HG02798 (cell line): Measurements from ENCODE around the gene PLA2G4F.

Experiments
- ATAC-seq: cut with Tn5 transposase; IDR thresholded peaks from one replicate; pipeline ENCODE4 v1.9.1; 2021; ENCODE audit warnings: mild to moderate bottlenecking; ENCODE audit not compliant: unreplicated experiment, poor library complexity

Gene PLA2G4F

DNA sequence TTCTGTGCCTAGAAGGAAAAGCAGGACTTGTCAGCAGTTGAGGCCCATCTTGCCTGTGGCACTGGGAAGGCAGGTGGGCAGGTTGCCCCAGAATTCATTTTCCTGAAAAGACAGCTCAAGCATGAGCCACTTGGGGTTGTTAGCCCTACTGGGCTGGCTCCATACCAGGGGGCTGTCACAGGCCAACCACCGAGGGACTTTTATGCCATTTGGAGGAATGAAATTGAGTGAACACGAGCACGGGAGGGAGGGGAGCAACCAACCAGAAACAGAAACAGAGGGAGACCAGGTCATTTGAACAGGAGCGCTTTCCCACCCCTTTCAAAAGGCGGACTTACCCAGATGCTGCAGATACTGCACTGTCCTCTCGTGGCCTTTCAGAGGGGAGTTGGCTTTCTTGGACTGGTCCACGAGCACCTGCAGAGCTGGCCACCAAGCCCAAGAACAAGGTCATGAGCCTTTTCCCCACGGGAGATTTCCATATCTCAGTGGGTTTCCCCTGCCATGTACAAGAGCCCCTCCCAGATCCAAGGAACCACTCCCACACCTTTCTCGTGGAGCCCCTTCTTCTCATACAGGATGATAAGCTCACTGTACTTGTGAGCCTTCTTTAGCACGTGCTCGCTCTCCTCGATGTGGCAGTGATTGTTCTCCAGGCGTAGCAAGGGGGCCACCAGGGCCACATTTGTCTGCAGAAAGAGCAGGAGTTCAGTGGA is 9.9 kb upstream of the PLA2G4F start:
- no peak for ATAC-seq

DNA sequence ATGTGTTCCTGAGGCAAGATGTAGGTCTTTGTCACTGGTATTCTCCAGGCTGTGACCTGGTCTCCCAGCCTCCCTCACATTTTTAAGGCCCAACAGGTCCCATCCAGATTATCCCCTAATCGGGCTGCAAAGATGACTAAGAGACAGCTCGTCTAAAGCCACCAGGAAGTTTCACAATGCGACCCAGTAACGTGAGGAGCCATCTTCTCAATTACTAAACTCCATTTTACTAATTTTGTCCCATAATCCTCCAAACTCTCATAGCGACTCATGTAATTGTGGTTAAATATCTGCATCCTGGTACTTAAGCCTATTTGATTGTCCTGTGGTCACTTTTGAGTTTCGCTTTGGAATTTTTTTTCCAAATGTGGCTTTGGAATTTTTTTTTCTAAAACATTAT is 8.7 kb upstream of the PLA2G4F start:
- no peak for ATAC-seq

DNA sequence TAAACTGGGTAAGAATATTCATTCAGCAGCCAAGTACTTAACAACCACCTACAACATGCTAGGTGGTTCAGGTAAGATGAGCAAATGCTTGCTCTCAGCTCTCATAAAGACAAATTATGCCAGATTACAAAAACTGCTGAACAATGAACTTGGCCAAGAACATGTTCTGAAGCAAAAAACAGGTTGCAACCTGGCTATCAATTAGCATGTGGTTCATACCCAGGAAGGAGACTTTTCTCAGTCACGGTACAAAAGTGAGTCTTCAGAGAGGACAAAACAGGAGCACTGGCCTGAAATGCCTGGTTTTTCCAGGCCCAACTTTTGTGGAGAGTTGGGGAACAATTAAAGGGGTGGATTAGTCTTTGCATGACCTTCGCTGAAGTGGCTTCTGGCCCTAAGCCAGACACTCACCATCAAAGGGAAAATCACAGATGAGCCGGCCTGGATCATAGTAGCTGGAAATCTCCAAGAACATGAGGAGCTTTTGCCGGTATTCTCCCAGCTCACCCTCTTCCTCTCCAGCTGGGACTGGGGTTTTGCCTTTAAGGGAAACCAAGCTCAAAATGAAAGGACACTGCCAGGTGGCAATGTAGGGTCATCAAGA is 7.6 kb upstream of the PLA2G4F start:
- no peak for ATAC-seq

DNA sequence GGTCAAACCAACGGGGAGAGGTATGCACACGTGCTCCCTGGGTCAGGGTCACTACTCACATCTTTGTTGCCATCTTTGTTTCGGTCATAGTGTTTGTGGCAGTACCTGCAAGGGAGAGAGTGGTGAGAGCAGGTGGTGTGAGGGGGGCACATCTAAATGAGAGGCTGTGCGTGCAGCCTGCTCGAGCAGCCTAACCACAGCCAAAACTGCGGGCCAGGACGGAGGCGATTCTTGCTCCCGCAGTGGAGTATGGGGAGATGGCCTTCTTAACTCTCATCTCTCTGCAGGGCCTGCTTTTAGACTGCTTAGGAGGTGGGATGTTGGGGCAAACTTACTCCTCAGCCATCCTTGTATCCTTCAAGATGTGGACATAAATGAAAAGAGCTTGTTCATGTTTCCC is 6.9 kb upstream of the PLA2G4F start:
- no peak for ATAC-seq

DNA sequence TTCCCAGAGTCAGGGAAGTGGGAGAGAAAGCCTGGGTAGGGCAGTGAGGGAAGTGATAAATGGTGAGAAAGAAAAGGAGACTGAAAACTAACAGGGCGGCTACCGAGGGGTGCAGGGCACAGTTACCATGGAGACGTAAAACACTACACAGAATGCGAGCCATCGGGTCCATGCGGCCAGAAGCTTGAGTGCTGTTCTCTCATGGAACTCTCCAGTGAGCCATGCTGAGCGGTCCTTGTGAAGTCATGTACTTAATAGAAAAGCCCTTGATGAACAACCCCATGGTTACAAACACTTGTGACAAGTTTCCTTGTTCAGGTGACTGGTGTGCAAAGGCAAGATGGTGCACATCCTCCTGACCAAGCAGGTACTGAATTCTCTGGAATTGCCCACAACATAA is 3.7 kb upstream of the PLA2G4F start:
- no peak for ATAC-seq

DNA sequence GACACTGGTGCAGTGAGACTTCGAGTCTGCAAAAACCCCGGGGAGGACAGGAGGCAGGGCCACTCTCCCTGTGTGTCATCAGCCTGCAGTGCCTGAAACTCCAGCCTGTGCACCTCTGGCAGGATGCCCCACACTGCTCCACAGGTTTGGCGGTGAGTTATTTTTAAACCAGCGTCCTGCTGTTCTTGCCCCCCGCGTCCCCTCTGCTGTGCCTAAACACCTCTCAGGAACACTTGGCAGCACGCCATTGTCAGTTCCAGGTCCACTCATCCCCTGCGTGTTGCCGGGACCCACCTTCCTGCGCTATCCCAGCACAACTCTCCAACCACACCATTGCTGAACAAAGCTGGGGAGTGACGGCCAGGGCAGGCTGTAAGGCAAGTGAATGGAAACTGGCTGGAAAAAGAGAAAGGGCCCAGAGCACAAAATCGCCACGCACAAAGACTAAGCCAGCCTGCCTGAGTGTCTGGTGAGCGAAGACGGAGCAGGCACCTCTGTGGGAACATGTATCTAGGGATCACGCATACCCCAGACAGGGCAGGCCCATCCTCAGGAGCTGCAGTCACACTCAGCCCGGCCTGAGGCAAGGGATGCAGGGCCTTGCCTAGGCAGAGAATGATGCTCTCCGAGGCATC is 3.1 kb upstream of the PLA2G4F start:
- ATAC-seq = no peak

DNA sequence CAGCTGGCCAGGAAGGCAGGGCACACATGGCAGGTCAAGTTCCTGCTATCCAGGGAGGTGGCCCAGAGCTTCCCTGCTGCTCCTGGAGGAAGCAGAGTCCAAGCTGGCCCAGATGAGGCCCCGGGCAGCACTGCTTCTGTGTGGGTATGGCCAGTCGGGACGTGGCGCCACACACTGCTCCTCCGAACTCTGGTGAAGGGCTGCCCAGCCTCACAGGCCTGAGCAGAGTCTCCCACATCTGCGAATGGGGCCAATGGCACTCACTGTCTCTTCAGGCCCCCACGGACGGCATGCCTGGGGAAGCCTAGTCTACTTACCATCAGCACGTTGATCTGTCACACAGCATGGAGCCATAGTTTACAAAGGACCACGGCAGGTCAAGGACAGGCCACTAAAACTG is 2.5 kb upstream of the PLA2G4F start:
- no peak for ATAC-seq

DNA sequence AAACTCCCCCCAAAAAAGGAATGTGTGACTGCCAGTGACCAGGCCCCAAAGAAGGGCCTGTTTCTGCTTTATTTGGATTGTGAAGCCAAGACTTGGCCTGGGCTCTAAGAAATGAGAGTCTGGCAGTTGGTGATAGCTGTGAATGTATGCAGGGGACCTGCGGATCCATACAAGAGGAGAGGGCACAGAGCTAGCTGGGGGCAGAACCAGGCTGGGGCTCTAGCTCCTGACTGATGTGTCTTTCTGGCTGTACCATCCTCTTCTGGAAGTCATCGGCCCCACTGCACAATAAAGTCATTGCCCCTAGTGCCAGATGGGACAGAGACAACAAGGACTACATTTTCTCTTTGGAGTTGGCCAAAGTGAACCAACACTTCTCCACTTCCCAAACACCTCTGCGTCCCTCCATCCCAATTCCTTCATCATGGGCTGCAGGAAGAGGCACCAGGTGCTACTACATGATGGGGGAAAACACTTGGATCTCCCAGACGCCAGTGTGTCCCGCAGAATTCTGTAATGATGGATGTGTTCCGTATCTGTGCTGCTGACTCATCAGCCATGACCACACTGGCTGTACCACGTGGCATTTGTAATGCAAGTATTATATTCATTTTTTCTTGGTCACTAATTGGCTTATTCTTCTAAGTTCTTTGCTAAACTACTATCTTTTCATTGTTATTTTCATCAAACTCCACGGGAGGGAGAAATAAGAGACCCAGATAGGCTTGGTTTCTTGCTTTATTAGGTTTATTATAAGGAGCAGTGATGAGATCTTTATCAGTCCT is 1.7 kb upstream of the PLA2G4F start:
- no peak for ATAC-seq

DNA sequence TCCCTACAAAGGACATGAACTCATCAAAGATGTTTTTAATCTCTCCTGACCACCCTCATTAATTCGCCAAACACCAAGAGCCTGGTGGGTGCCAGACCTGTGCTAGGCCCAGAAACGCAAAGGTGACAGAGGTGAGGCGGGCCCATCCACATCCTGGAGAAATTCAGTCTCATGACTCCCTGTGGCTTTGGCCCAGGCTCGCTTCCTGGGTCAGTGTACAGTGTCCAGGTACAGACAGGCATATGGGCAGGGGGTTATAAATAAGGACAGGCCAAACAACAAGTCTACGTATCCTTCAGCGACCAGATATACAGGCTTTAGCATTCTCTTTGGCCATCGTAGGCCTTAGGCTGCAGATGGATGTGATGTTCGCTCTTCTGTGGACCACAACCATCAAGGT is 945 bp upstream of the PLA2G4F start:
- no peak for ATAC-seq

DNA sequence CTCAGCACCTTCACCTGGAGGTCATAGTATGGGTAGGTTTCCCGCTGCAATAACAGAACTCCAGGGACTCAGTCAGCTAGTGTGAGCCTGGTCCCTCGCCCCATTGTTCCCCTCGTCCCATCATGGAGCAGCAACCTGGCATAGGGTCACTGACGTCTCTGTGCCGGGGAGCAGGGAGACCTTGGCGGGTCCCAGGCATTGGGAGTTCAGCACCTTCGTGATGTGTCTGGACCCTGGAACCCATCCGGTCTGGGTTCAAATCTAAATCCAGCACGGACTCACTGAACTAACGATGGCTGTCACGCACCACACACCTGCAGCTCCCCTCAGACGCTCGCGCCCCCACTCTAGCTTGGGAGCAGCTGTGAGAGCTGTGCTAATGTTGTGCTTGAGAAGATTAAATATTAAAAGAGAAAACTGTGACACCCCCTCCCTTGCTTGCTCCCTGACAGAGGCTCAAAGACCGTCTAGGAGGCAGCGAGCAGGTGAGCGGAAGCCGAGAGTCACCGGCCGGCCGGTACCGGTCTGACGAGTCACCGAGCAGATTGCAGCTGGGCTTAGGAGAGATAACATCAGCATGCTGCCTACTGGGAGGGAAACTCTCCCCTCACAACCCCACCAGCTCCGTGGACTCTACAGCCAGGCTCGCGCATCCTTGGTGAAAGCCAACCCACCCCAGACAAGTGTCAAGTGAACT is 742 bp downstream of the PLA2G4F start:
- no peak for ATAC-seq

DNA sequence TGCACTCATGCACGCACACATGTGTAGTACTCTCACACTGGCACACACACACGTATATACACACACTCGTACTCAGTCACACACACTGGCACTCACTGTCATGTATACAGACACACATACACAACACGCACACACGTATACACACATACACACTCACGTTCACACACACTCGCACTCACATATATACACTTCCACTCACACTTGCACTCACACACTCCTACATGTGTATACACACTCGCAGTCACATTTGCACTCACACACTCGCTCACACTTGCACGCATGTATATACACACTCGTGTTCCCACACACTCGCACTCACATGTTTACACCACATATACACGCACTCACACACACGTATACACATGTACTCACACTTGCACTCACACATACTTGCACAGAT is 1.5 kb downstream of the PLA2G4F start:
- no peak for ATAC-seq

DNA sequence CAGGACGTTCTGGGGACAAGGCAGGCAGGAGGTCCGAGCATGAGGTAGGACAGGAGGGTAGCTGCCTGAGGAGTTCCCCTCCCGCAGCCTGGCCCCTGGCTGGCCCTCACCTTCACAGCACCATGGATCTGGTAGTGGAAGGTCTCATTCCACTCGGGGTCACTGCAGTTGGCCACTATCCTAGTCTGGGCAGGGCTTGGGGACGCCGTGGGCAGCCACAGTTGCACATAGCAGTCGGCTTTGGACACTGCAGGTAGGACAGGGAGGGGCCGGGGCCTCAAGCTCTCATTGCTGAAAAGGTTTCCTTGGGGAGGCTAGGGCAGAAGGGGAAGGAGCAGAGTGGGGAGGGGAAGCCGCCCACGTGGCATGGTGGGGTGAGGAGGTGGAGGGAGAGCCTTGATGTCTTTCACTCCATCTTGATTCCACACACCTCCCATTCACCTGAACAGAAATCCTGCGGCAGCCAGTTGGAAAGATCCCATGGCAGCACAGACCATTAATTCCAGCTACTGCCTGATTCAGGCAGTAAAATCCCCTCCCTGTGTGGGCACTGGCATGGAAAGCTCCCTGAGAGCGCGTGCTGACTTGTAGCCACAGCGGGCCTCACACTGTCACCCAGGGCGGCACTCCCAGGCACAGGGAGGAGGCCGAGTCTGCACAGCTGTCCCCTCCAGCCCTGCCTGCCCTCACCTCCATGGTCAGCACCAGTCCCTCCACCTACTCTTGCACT is 2.1 kb downstream of the PLA2G4F start:
- ATAC-seq = no peak

DNA sequence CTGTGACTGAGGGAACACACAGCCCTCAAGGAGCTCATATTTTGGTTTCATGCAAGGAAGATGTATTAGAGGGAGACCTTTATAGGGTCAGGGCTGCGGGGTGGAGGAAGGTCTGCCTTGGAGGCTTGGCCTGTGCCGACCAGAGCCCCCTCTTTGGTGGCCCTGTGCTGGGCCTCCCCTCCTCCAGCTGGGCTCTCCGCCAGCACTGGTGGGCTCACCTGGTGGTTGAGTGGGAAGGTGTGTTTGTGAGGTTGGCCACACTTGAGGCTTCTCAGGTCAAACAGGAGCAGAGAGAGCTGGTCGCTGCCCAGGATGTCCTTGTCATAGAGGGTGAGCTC is 2.6 kb downstream of the PLA2G4F start:
- ATAC-seq = no peak

DNA sequence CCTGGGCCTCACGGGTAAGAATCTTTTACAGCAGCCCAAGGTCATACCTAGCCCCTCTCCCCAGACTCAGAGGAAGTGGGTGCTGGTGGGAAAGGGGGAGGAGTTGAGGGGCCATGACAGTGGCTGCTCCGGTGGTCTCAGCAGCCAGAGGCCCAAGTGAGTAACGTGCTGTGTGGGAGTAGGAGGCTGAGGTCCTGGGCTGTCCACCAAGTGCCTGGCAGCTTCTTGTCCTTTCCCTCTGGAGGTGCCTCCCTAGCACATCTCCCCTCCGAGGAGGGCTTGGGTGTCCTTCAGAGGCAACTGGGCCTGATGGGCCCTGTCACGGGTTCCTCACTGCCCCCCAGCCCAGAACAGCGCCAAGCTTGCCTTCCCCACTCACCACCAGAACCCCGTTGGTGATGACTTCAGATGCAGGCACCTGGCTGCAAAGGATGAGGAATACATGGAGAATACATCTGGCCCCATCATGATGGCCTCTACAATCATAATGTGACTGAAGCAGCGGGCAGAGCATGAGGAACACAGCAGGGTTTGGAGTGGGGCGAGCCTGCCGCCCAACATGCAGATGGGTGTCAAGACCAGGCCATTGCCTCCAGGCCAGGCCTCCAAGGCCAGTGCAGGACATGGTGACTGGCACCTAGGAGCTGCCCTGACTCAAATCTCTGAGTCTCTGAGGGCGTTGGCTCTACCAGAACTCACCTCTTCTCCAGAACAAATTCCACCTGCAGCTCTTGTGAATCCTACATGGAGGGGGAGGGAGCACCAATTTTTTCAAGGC is 3.3 kb downstream of the PLA2G4F start:
- ATAC-seq = no peak

DNA sequence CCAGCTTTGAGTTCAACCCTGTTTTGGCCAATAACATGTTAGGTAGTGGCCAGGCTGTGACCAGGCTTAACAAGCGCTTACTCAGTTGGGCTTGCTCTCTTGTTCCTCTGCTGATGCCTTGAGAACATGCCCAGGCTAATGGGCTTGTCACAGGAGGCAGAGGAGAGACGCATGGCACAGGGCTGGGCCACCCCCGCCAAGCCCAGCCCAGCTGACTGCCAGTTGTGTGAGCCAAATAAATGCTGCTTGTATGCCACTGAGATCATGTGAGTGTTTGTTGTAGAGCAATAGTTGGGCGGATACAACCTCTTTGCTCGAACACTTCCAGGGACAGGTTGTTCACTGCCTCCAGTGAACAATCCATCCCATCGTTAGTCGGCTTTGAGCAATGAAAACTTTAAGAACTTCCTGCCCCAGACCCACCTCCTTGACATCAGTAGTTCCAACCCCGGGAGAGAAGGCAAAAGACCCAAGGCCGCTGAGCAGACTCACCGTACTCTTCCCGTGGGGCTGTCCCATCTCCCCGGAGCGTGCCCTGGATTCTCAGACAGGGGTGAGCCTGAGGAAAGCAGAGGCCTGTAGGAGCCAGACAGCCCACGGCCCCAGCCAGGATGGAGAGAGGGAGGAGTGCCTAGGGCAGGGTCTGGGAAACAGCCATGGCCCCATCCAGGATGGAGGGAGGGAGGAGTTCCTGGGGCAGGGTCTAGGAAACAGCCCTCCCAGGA is 4.1 kb downstream of the PLA2G4F start:
- ATAC-seq = no peak

DNA sequence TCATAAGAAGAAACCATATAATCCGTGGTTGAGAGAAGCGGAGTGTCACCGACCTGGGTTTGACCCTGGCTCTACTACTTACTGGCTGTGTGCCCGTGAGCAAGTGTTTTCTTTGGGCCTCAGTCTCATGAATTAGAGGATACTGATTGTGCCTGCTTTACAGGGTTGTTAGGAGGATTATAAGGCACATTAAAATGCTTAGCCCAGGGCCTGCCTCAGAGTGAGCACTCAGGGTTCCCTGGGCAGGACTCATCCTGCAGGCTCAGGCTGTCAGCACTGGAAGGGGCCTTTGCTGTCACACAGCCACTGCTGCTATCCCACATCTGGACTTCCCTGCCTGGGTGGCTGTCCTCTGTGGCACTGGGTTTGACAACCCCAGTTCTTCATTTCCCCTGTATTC is 4.7 kb downstream of the PLA2G4F start:
- no peak for ATAC-seq

DNA sequence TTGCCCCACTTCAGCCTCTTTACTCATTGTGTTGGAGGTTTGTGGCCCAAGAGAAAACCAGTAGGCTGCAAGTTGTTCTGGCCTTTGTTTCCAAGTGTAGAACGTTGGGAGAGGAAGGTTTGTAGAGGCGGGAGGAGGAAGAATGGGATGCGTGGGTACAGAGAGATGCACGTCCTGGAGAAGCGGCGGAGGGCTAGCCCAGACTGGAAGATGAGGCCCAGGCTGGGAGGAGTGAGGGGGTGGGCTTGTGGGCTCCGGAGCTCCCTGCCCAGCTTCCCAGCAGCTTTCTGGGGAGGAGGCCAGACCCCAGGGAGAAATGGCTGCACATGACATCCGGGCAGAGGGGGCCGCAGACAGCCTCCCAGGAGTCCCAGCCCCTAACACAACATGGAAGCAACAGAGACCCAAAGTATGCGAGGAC is 5.3 kb downstream of the PLA2G4F start:
- ATAC-seq = no peak

DNA sequence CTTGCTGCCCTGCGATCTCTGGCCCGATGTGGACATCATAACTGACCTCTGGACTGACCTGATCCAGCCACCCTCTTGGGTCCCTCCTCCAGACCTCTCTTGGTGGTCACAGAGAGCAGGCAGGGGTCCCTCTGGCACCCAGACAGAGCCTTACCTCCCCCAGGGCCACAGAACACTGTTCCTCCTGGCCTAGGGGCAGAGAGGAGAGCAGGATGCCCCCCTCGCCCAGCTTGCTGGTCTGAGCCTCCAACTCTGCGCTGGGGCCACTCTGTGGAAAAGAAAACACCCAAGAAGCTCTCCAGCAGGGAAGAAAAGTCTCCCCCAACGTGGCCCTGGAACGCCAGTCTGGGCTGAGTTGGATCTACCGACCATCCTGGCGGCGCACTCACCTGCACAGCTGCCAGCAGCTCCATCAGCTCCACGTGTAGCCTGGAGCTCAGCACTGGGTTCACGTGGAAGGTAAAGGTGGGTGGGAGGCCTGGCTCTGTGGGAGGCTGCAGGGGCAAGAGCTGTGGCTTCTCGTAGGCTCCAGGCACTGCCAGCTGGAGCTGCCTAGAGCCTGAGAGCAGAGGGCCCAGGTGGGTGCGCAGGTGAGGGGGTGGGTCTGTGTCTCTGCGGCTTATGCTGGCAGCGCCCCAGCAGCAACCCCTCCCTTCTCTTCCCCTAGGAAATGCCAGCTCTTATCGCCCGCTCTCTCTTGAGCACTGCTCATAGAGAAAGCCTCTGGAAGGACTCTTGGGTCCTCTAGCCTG is 6.0 kb downstream of the PLA2G4F start:
- no peak for ATAC-seq
